Stimulated activated CD4-positive, alpha-beta T cell treated with anti-CD3 and anti-CD28 coated beads, Interleukin-4, amount 100 ng/mL, for 1 hour (primary cell): ENCODE results near the gene ABLIM3.

Experiments
- DNase-seq: peaks from one replicate; pipeline ENCODE4 v3.0.0-alpha.2; 2020

The ABLIM3 gene

GRCh38 chr5:149221326-149221725, 80.0 kb downstream of the ABLIM3 start:
- DNase-seq = no peak

GRCh38 chr5:149221731-149222342, 80.5 kb downstream of the ABLIM3 start:
- no peak for DNase-seq

- DNase-seq = no peak
Measured at GRCh38 chr5:149223081-149223848, 82.0 kb downstream of the ABLIM3 start.

- DNase-seq = no peak
Measured at GRCh38 chr5:149224282-149224681, 83.0 kb downstream of the ABLIM3 start.

- no peak for DNase-seq
Measured at GRCh38 chr5:149227168-149227826, 86.0 kb downstream of the ABLIM3 start.

- no peak for DNase-seq
Measured at GRCh38 chr5:149228618-149229297, 87.5 kb downstream of the ABLIM3 start.

- DNase-seq = no peak
Measured at GRCh38 chr5:149229298-149229937, 88.1 kb downstream of the ABLIM3 start.

GRCh38 chr5:149235841-149236240, 94.5 kb downstream of the ABLIM3 start:
- DNase-seq = no peak

- no peak for DNase-seq
Measured at GRCh38 chr5:149237662-149238061, 96.4 kb downstream of the ABLIM3 start.

- DNase-seq = no peak
Measured at GRCh38 chr5:149238540-149238939, 97.2 kb downstream of the ABLIM3 start.

- DNase-seq = peak; percentile 8
Measured at GRCh38 chr5:149239917-149240316, 98.6 kb downstream of the ABLIM3 start.

GRCh38 chr5:149240354-149240998, 99.2 kb downstream of the ABLIM3 start:
- DNase-seq = peak; percentile 71

GRCh38 chr5:149242339-149242738, 101.0 kb downstream of the ABLIM3 start:
- DNase-seq = no peak

- no peak for DNase-seq
Measured at GRCh38 chr5:149246906-149247305, 105.6 kb downstream of the ABLIM3 start.

- DNase-seq = no peak
Measured at GRCh38 chr5:149247726-149248125, 106.4 kb downstream of the ABLIM3 start.

- DNase-seq = no peak
Measured at GRCh38 chr5:149251546-149251945, 110.3 kb downstream of the ABLIM3 start.

GRCh38 chr5:149254506-149254905, 113.2 kb downstream of the ABLIM3 start:
- no peak for DNase-seq

GRCh38 chr5:149256451-149256850, 115.2 kb downstream of the ABLIM3 start:
- DNase-seq = no peak

GRCh38 chr5:149257131-149257530, 115.8 kb downstream of the ABLIM3 start:
- no peak for DNase-seq

GRCh38 chr5:149257889-149258705, 116.8 kb downstream of the ABLIM3 start:
- DNase-seq = no peak

- DNase-seq = no peak
Measured at GRCh38 chr5:149260761-149261160, 119.5 kb downstream of the ABLIM3 start.

- DNase-seq = no peak
Measured at GRCh38 chr5:149261246-149261645, 120.0 kb downstream of the ABLIM3 start.
